GM12865 (cell line): Measurements from ENCODE around the gene LRRC73.

ENCODE experiments used
- DNase-seq: peaks from one replicate; pipeline ENCODE4 v3.0.0; 2010; ENCODE audit warnings: low read depth
- H3K4me3 ChIP-seq: 2 replicates; pipeline ENCODE4 v1.5.1; 2011; ENCODE audit warnings: mild to moderate bottlenecking, low read depth, low read length, control low read depth
- CTCF ChIP-seq: IDR thresholded peaks from 2 replicates; pipeline ENCODE4 v1.5.1; 2011; ENCODE audit warnings: low read length, control low read depth, low read depth, inconsistent platforms; ENCODE audit not compliant: insufficient read depth; ENCODE audit errors: missing control alignments

The LRRC73 gene

DNA sequence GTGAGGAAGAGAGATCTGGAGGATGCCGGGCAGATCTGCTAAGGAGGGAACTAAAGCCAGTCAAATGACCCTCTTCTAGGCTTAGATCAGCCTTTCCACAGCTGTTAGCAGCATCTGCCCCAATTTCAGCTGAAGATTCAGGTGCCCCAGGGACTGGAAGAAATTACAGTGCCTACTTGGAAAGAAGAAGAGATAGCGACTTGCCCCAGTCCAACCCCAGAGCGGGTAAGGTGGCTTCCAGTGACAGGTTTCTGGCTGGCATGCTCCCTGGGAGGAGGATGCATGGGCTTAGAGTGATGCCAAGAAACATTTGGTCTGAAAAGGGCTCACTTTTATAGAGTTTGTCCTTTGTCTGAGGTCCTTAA is 32.2 kb downstream of the LRRC73 start:
- DNase-seq = no peak
- H3K4me3 ChIP-seq = peak overlapping the region; percentile 95
- TF ChIP-seq CTCF = no peak

- no peak for TF ChIP-seq CTCF
- H3K4me3 ChIP-seq = peak within 1 kb of the TSS; percentile 95
- DNase-seq = peak; percentile 88
These were observed 32.7 kb downstream of the LRRC73 start, which contains the start of gene TJAP1 for GRCh38 chr6:43477235-43478007. Gene TJAP1, plus strand, starts transcription at chr6:43477570. Its CDS starts 21,432 bp downstream, at chr6:43499002.

DNA sequence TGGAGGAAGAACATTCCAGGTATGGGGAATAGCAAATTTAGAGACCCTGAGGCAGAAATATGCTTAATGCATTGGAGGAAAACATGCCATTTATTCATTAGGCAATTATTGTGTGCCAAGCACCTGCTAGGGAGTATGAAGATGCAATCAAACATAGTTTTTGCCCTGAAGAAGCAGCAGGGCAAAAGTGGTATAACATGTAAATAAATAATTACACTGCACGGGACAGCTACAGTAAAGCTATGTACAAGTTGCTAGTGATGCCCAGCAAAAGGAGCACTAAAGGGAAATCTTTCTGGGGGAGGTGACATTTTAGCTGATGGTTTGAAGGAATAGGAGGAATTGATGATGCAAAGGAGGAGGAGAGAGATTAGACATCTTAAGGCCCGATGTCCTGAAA is 33.4 kb downstream of the LRRC73 start:
- peak overlapping the region; percentile 95; the same call in 1 of the 2 replicates for H3K4me3 ChIP-seq
- no peak for TF ChIP-seq CTCF
- no peak for DNase-seq

DNA sequence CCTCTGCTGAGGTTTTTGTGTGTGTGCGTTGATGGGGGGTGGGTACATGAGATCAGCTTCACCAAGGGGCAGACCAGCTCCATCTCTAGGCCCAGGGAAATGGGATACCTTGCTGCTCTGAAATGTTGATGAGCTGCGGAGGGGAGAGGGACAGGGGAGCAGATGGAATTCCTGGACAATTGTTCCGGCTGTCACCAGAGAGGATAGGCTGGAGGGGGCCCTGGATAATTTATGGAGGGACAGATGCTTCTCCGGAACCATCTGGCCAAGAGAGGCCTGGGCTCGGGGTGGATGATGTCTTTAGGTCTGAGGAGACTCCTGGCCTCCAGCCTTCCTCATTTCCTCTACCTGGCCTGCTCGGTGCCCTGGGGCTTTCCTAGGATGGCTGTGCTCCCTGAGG is 34.6 kb downstream of the LRRC73 start:
- H3K4me3 ChIP-seq = no peak overlapping the region
- DNase-seq = no peak
- TF ChIP-seq CTCF = no peak

GRCh38 chr6:43472515-43472914 is 37.6 kb downstream of the LRRC73 start:
- no peak overlapping the region for H3K4me3 ChIP-seq
- DNase-seq = no peak
- no peak for TF ChIP-seq CTCF

GRCh38 chr6:43471399-43471798 is 38.7 kb downstream of the LRRC73 start:
- no peak for DNase-seq
- no peak for TF ChIP-seq CTCF
- no peak overlapping the region for H3K4me3 ChIP-seq

DNA sequence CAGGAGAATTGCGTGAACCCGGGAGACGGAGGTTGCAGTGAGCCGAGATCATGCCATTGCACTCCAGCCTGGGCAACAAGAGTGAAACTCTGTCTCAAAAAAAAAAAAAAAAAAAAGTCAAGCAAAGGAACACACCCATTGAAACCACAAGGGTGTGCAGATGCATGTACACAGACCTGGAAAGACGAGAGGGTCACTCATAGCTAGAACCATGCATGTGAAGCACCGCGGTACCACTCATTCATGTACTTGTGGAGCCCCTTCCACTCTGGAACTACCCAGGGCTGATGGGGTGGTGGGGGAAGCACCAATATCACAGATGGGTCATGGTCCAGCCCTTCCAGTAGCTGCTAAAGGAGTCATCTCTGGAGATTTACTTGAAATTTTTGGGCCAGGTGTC is 40.2 kb downstream of the LRRC73 start:
- no peak for TF ChIP-seq CTCF
- DNase-seq = peak; percentile 75
- H3K4me3 ChIP-seq = no peak overlapping the region
